ENCODE measurements around the gene S100A12.
"Not testable (repeated sequence)": the region's sequence is repeated elsewhere in the genome, so short reads cannot be mapped to it uniquely, and the experiment has no call there.

S100A12 gene

DNA sequence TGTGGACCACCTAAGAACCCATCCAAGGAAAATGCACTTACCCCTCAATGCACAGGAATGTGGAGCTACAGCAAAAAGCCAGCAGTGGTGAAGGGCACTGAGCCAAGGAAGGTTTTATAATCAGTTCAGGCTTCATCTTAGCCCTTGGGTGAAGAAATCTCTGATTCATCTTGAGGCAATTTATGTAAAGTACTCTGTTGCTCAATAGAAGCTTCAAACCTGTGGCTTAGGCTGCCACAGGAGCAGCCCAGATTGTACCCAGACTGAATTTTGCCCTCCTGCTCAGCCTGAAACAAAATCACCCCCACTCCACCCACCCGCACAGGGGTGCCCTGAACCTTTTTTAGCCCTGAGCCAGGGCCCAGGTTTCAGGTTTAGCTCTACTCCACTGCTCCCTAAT, at the start of gene S100A12:
Gene S100A12, minus strand, starts transcription at position 111 of the 400 bp plus-strand sequence. CDS start 1,029 bp downstream, outside the sequence.
- no peak for DNase-seq (ENCODE audit: low read depth in 2 of 3, low spot score in 1 of 3)

- DNase-seq (ENCODE audit: low read depth in 2 of 3, low spot score in 1 of 3): peak; percentile 15 to 55 (median 45)
These were observed 47.1 kb upstream of the S100A12 start for GRCh38 chr1:153422450-153423068.

DNA sequence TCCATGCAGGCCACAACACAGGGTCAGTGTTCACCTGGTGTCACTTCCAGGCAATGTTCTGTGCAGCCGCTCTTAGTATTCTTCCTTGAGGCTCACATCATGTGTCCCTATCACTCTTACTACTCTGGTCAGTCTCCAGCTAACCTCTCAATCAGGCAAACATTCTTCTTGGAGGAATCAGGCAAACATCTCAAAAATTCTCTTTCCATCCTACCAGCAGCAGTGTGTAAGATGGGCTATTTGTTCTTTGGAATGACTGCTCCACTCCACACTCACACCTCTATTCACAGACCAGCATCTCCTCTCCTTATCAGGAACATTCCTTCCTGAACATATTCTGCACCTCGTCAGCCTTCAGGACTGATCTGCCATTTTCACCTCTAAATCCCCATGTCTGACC, 44.9 kb upstream of the S100A12 start:
- no peak for DNase-seq (ENCODE audit: low read depth in 2 of 3, low spot score in 1 of 3)

- DNase-seq (ENCODE audit: low read depth in 2 of 3, low spot score in 1 of 3): not testable (repeated sequence)
These were observed 44.0 kb upstream of the S100A12 start for GRCh38 chr1:153419436-153419793.

GRCh38 chr1:153418758-153419435, 43.5 kb upstream of the S100A12 start:
- not testable (repeated sequence) for DNase-seq (ENCODE audit: low read depth in 2 of 3, low spot score in 1 of 3)

DNA sequence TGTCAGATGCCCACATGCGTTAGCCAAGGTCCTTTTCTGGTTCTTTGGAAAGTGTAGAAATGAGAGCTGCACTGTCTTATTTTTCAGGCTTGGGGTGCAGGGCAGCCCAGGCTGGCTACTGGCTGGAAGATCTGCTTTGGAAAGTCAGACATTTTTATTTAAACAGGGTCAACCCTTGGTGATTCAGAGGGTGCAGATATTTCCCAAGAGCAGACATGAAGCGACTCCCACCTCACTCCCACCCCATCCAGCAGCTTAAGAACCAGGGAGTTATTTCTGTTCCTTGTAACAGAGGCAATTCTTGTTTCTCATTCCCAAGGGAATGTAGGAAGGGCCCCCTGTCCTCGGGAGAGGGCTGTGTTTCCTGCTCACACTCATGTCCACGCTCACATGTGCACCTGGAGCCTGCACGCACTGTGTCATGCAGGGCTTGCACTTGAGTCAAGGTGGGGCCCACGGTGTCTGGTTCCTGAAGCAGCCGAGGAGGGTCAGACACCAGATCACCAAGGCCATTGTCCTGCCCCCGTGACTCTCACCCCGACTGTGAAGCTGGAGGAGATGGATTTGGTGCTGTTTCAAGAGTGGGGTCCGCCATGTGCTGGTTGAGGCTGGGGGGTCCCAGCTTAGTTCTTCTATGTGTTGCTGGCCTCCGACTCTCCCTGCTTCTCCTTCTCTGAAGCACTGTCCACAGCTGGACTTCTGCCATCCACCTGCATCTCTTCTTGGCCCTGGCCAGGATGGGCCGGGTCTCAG, 41.9 kb upstream of the S100A12 start:
- no peak for DNase-seq (ENCODE audit: low read depth in 2 of 3, low spot score in 1 of 3)

DNA sequence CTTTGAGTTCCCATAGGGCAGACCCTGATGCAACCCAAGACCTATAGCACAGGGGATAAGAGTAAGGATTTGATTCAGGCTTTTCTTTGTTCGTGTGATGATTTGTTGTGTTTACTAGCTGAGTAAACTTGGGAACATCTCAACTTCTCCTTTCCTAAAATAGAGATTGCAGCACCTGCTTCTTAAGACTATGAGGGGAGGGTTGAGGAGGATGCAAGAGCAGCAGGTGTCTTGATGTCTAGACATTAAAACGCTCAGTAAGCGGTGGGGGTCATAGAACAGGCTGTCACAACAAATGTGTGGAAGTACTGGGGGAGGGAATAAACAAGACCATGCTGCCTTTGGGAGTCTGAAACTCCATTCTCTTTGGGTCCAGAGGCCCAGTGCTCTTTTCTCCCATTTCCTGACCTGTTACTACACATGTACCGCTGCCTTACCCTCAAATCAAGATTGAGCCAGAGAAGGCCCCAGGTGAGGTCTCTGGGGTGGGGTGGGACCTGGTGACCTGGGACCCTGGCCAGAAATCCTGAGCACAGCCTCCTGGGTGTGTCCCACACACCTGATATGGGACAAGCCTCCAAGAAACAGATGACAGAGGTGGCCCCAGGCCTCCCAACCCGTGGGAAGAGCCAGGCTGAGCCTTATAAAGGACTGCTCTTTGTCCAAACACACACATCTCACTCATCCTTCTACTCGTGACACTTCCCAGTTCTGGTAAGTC, 40.6 kb upstream of the S100A12 start, which contains the start of gene S100A7A:
Gene S100A7A, plus strand, starts transcription at position 671 of the 721 bp plus-strand sequence. CDS start 1,563 bp downstream, outside the sequence.
- DNase-seq (ENCODE audit: low read depth in 2 of 3, low spot score in 1 of 3): no peak

DNA sequence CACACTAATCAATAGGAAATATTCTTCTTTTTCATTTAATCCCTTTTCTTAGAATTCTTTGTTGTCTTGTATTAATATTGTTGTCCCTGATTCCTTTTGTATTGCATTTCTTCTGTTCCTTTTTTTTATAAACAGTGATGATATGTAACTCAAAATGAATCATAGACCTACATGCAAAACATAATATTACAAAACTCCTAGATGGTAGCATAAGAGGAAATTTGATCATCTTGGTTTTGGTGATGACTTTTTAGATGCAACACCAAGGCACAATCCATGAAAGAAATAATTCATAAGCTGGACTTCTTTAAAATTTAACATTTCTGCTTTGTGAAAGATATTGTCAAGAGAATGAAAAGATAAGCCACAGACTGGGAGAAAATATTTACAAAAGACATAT, 38.5 kb upstream of the S100A12 start:
- DNase-seq (ENCODE audit: low read depth in 2 of 3, low spot score in 1 of 3): not testable (repeated sequence)

GRCh38 chr1:153407274-153407673, 31.9 kb upstream of the S100A12 start:
- DNase-seq (ENCODE audit: low read depth in 2 of 3, low spot score in 1 of 3): not testable (repeated sequence)

DNA sequence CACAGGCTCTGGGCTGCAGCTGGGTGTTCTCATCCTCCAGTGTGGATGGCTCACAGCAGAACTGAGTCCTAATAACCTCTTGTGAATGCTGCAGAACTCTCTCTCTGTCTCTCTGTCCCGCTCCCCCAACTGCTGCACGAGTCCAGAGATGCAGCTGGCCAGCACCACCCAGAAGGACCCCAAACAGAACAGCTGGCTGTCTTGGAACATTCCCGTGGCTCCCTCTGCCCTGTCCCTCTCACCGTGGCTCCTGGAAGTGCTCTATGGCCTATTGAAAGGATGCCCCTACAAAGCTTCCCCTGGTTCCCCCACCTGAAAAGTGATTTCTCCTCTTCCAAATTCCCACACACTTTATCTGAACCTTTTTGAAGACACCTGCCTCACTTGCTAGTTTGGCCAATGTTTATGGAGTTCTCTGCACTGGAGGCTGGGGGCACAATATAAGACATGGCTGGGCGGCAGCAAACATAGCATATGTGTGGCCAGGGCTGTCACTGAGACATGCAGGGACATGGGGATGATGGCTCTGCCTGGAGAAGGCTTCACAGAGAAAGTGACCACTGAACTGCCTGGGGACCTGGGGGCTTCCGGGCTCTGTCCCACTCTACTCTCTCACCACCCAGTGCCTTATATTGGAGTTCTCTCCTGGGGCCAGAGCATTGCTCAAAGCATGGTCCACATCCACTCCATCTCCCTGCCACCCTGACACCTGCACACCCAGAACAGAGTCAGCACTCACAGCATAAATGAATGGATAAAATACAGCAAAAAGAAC, 30.6 kb upstream of the S100A12 start:
- DNase-seq (ENCODE audit: low read depth in 2 of 3, low spot score in 1 of 3): not testable (repeated sequence)

- DNase-seq (ENCODE audit: low read depth in 2 of 3, low spot score in 1 of 3): peak; percentile 30 to 51 (median 50)
These were observed 29.3 kb upstream of the S100A12 start for GRCh38 chr1:153404768-153405167.

DNA sequence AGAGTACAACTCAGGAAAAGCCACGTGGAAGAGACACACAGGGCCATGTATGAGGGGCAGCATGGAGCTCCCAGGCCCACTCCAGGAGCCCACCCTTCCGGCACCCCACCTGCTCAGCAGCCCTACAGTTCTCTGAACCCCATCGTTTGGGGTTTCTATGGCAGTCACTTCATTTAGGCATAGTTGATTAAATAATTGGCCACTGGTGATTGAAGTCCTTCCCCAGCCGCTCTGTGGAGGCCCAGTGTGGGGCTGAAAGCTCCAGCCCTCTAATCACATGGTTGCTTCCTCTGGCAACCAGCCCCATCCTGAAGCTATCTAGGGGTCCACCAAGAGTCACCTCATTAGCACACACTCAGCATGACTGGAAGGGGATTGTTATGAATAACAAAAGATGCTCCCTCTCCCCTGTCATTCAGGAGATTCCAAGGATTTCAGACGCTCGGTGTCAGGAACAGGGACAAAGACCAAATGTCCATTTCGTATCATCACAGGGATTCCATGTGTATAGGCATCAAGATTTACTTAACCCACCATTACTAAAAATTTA, 28.7 kb upstream of the S100A12 start:
- no peak for DNase-seq (ENCODE audit: low read depth in 2 of 3, low spot score in 1 of 3)

- no peak for DNase-seq (ENCODE audit: low read depth in 2 of 3, low spot score in 1 of 3)
These were observed 28.1 kb upstream of the S100A12 start for GRCh38 chr1:153403421-153404085.

- no peak for DNase-seq (ENCODE audit: low read depth in 2 of 3, low spot score in 1 of 3)
These were observed 26.8 kb upstream of the S100A12 start for GRCh38 chr1:153402226-153402625.

DNA sequence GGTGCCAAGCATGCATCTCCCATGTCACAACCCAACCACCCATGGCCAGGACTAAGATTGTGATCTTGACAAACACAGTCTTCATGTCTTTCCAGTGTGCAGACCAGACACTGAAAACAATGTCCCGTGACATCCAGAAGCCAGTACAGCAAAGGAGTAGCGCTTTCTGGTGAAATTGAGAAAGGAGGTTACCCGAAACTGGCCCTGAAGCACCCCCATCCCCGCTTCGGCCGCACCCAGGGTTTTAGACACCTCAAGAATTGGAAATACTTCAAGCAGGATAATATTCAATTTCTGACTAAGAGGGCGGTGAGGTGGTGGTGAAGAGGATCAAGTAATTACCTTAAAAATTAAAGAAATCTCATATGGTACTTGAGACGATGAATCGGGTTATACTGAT, 26.0 kb upstream of the S100A12 start:
- DNase-seq (ENCODE audit: low read depth in 2 of 3, low spot score in 1 of 3): no peak

DNA sequence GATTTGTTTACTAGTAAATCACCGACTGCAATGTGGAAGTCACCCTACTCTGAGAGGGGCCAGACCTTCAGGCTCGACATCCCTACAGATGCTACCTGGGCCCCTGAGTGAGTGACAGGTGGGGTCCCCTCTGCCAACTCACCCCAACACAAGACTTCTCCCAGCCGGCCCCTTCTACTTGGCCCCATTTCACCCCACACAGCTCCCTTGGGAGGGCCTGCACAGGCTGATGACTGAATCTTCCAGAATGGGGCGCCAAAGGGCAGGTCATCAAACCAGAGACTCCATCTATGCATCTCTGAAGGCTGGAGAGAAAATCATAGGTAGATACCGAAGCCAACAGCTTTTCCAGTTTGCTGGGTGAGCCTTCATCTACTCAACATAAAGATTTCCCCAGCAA, 24.8 kb upstream of the S100A12 start:
- no peak for DNase-seq (ENCODE audit: low read depth in 2 of 3, low spot score in 1 of 3)

- no peak for DNase-seq (ENCODE audit: low read depth in 2 of 3, low spot score in 1 of 3)
These were observed 24.1 kb upstream of the S100A12 start for GRCh38 chr1:153399401-153400055.

DNA sequence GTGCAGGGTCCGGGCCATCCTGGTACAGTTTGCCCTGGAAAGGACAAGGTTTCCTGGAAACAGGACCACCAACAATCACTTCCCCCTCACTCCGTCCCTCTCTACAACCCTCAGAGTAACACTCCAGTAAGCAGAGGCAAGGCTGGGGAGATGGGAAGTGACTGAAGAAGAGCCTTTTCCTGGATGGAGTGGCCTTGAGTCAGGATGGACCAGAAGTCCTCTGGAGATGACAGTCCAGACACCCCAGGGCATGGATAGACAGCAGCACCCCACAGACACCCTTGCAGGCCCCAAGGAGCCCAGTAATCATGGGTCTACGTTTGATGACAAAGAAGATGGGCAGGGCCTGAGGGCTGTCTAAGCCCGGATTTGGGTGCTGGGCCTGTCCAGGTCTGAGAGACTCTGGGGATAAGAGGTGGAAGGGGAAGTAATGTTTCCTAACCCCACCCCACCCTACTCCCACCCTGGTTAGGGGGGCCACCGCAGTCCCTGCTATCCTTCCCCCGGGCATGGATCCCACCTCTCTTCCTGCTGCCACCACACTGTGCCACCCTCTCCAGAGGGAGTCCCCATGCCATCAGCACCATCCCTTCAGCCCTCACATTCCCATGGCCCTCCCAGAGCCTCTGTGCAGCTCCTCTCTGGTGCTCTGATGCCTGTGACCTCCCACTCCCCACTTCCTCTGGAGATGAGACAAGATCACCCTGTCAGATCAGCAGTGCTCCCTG, 22.7 kb upstream of the S100A12 start:
- no peak for DNase-seq (ENCODE audit: low read depth in 2 of 3, low spot score in 1 of 3)

Measured in stimulated activated CD4-positive, alpha-beta T cell treated with anti-CD3 and anti-CD28 coated beads, Interleukin-12 subunit alpha, Interleukin-12 subunit beta, amount 100 ng/mL, for 48 hours (primary cell).